Panc1 (cell line): ENCODE measurements around the gene IGFLR1. TPM values are rescaled to one million over a fixed set of nuclear protein-coding genes. Genes with fewer than 3 reads are reported as not detected.

ENCODE experiments used
- ATAC-seq: fragments of 200-7000 bp; cut with Tn5 transposase; 2 replicates; pipeline ENCODE4 v1.9.1; 2020; ENCODE audit warnings: mild to moderate bottlenecking, moderate library complexity
- BruUV-seq: library from RNA; stranded (reverse); fragments of 400-500 nt; replicated peaks from 2 replicates; lab custom pipeline; 2021; lab: Mats Ljungman, UMichigan
- CTCF ChIA-PET: fragments of 300-600 bp; sonication (Branson Sonifier 250); formaldehyde crosslinking; loops from one replicate; lab custom pipeline; 2022; ENCODE audit warnings: antibody characterized with exemption; lab: Charles Lee
- POLR2A ChIA-PET: fragments of 300-600 bp; sonication (Branson Sonifier 250); formaldehyde crosslinking; loops from one replicate; lab custom pipeline; 2022; ENCODE audit warnings: antibody characterized with exemption; lab: Charles Lee
- DNase-seq: peaks from one replicate; pipeline ENCODE4 v3.0.0-alpha.2; 2010; ENCODE audit warnings: low read depth, low spot score
- H3K27ac ChIP-seq: 2 replicates; pipeline ENCODE4 v1.5.1; 2011; ENCODE audit warnings: mild to moderate bottlenecking, low read length, inconsistent platforms
- H3K27me3 ChIP-seq: fragments of 200-500 bp; sonication (Bioruptor generic); 2 replicates; pipeline ENCODE4 v1.6.0; 2014; ENCODE audit warnings: low read length, inconsistent platforms; ENCODE audit not compliant: control insufficient read depth, insufficient read depth
- H3K36me3 ChIP-seq: fragments of 200-500 bp; sonication (Bioruptor generic); 2 replicates; pipeline ENCODE4 v1.5.1; 2014; ENCODE audit warnings: inconsistent platforms, mild to moderate bottlenecking, low read length, moderate library complexity; ENCODE audit not compliant: control insufficient read depth, insufficient read depth
- H3K4me1 ChIP-seq: 2 replicates; pipeline ENCODE4 v1.5.1; 2011; ENCODE audit warnings: inconsistent platforms, mild to moderate bottlenecking, low read length, moderate library complexity; ENCODE audit not compliant: control insufficient read depth, insufficient read depth
- H3K4me3 ChIP-seq, 2 experiments: 2 replicates each; pipeline ENCODE4 v1.5.1; 2011 to 2012; ENCODE audit warnings: low read depth in 2 of 2, low read length in 2 of 2, mild to moderate bottlenecking in 2 of 2, inconsistent platforms in 1 of 2, moderate library complexity in 1 of 2
- H3K9me3 ChIP-seq: fragments of 200-500 bp; sonication (Bioruptor generic); 2 replicates; pipeline ENCODE4 v1.5.1; 2014; ENCODE audit warnings: low read depth, mild to moderate bottlenecking, inconsistent platforms, low read length, moderate library complexity; ENCODE audit not compliant: control insufficient read depth, insufficient read depth
- CTCF ChIP-seq: fragments of 450-650 bp; IDR thresholded peaks from 2 replicates; pipeline ENCODE4 v1.5.1; 2017; ENCODE audit warnings: mild to moderate bottlenecking
- POLR2AphosphoS5 ChIP-seq: IDR thresholded peaks from 2 replicates; pipeline ENCODE4 v1.6.1; 2012; ENCODE audit warnings: mild to moderate bottlenecking, low read depth, low read length, moderate library complexity
- SIN3A ChIP-seq: IDR thresholded peaks from 2 replicates; pipeline ENCODE4 v1.6.1; 2012; ENCODE audit warnings: low read depth, mild to moderate bottlenecking, low read length, moderate library complexity, borderline replicate concordance; ENCODE audit not compliant: insufficient read depth
- TCF7L2 ChIP-seq: IDR thresholded peaks from 2 replicates; pipeline ENCODE4 v1.6.1; 2011; ENCODE audit warnings: mild to moderate bottlenecking, low read depth, low read length, inconsistent platforms
- in situ Hi-C: cut with HindIII; loops from 2 replicates; pipeline ENCODE4 v1.10.0; 2016; ENCODE audit warnings: low sequenced_read_pairs, low pct_unique_long_range_greater_than_20kb
- intact Hi-C: fragments of 100-400 bp; cut with micrococcal nuclease; formaldehyde crosslinking; loops from one replicate; pipeline ENCODE4 v1.10.0; 2022; ENCODE audit not compliant: unreplicated experiment
- total RNA-seq: library from RNA; stranded (reverse); gene quantifications from one replicate; pipeline ENCODE4 v1.2.1, GENCODE V29; 2021; ENCODE audit not compliant: unreplicated experiment
- TF ChIP-seq, protein P1 (sequence below), 2 experiments: IDR thresholded peaks; 2 replicates each; pipeline ENCODE4 v1.6.1; 2011 to 2012; ENCODE audit warnings: low read depth in 2 of 2, control low read depth in 1 of 2, low read length in 1 of 2, mild to moderate bottlenecking in 1 of 2, moderate library complexity in 1 of 2; ENCODE audit not compliant: insufficient read depth in 1 of 2

The IGFLR1 gene
- total RNA-seq, 1 experiment from 2014 or later = 12.5 TPM

DNA sequence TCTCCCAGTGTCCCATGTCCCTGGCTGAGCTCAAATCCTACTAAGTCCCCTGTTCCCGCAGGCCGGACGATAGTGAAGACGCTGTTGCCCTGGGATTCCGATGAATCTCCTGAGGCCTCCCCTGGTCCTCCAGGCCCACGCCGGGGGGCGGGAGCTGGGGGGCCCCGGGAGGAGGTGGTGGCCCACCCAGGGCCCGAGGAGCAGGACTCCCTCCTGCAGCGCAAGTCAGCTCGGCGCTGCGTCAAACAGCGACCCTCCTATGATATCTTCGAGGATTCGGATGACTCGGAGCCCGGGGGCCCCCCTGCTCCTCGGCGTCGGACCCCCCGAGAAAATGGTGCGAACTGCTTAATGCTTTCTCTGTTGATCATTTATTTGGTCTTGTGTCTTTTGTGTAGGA, 18.6 kb downstream of the IGFLR1 start:
- intact Hi-C loops (no loop called here), in situ Hi-C loops (no loop called here)
- no peak for TF ChIP-seq TCF7L2
- TF ChIP-seq POLR2AphosphoS5 = no peak
- TF ChIP-seq SIN3A = no peak
- TF ChIP-seq, protein P1, sequence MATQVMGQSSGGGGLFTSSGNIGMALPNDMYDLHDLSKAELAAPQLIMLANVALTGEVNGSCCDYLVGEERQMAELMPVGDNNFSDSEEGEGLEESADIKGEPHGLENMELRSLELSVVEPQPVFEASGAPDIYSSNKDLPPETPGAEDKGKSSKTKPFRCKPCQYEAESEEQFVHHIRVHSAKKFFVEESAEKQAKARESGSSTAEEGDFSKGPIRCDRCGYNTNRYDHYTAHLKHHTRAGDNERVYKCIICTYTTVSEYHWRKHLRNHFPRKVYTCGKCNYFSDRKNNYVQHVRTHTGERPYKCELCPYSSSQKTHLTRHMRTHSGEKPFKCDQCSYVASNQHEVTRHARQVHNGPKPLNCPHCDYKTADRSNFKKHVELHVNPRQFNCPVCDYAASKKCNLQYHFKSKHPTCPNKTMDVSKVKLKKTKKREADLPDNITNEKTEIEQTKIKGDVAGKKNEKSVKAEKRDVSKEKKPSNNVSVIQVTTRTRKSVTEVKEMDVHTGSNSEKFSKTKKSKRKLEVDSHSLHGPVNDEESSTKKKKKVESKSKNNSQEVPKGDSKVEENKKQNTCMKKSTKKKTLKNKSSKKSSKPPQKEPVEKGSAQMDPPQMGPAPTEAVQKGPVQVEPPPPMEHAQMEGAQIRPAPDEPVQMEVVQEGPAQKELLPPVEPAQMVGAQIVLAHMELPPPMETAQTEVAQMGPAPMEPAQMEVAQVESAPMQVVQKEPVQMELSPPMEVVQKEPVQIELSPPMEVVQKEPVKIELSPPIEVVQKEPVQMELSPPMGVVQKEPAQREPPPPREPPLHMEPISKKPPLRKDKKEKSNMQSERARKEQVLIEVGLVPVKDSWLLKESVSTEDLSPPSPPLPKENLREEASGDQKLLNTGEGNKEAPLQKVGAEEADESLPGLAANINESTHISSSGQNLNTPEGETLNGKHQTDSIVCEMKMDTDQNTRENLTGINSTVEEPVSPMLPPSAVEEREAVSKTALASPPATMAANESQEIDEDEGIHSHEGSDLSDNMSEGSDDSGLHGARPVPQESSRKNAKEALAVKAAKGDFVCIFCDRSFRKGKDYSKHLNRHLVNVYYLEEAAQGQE (IDR thresholded peaks at IDR 0.05; ENCODE audit: insufficient read depth in 1 of 2, low read depth in 2 of 2, low read length in 1 of 2) = no peak
- TF ChIP-seq CTCF = no peak
- Histone ChIP-seq H3K27ac (no peak overlapping the region), H3K4me1 (peaks cover 7% of the 10 kb centered on the region), H3K27me3 (no peaks in the 10 kb centered on the region), H3K4me3 (no peak overlapping the region), H3K9me3 (no peaks in the 10 kb centered on the region), H3K36me3 (peaks cover 26% of the 10 kb centered on the region; the same call in 1 of the 2 replicates)
- DNase-seq (no peak), ATAC-seq (no peak)
- ChIA-PET CTCF (no interaction called here), POLR2A (no interaction called here)
- TSS peak; percentile 25 for BruUV-seq

DNA sequence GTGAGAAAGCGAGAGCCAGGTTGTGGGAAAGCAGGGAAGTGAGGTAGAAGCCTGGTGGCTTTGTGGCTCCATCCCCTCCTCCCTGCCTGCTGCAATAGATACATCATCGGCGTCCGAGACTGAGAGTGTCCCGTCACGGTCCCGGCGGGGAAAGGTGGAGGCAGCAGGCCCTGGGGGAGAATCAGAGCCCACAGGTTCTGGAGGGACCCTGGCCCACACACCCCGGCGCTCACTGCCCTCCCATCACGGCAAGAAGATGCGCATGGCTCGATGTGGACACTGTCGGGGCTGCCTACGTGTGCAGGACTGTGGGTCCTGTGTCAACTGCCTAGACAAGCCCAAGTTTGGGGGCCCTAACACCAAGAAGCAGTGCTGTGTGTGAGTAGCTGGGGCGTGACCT, 19.4 kb downstream of the IGFLR1 start:
- no peaks in the 10 kb centered on the region for H3K9me3 ChIP-seq
- CTCF ChIA-PET = no interaction called here
- H3K27ac ChIP-seq = no peak overlapping the region
- H3K4me3 ChIP-seq = no peak overlapping the region
- POLR2A ChIA-PET = no interaction called here
- intact Hi-C loops = no loop called here
- BruUV-seq = no TSS peak
- in situ Hi-C loops = no loop called here
- H3K4me1 ChIP-seq = peaks cover 7% of the 10 kb centered on the region
- peaks cover 26% of the 10 kb centered on the region; the same call in 1 of the 2 replicates for H3K36me3 ChIP-seq
- H3K27me3 ChIP-seq = no peaks in the 10 kb centered on the region
- ATAC-seq (no peak), DNase-seq (no peak)
- TF ChIP-seq TCF7L2 (no peak), SIN3A (no peak), POLR2AphosphoS5 (no peak), CTCF (no peak)
- TF ChIP-seq, protein P1 (IDR thresholded peaks at IDR 0.05; ENCODE audit: insufficient read depth in 1 of 2, low read depth in 2 of 2, low read length in 1 of 2) = no peak
